Measurements from ENCODE around the gene RPL39L. TPM values are rescaled to one million over a fixed set of nuclear protein-coding genes. Genes with fewer than 3 reads are reported as not detected.
A peak's percentile ranks its signal among the peaks of the same experiment; 100 is the strongest.

The RPL39L gene
- total RNA-seq, 1 donor from 2014 or later: 32.2 TPM

GRCh38 chr3:187104342-187104741, 35.0 kb downstream of the RPL39L start:
- H3K27me3 Mint-ChIP-seq (ENCODE audit: low read depth): no peaks in the 10 kb centered on the region
- H3K36me3 Mint-ChIP-seq (ENCODE audit: low read depth): peaks cover 10% of the 10 kb centered on the region
- no peak for TF ChIP-seq CTCF (conservative IDR thresholded peaks at IDR 0.05)
- no peak for DNase-seq (ENCODE audit: low read depth, low spot score)
- H3K9me3 Mint-ChIP-seq: peaks cover 5% of the 10 kb centered on the region
- no peak overlapping the region for H3K4me3 Mint-ChIP-seq
- H3K27ac Mint-ChIP-seq (ENCODE audit: unreplicated experiment): no peak overlapping the region
- H3K4me1 Mint-ChIP-seq: no peaks in the 10 kb centered on the region

GRCh38 chr3:187103251-187103650, 36.0 kb downstream of the RPL39L start:
- no peak overlapping the region for H3K4me3 Mint-ChIP-seq

GRCh38 chr3:187102073-187102634, 37.1 kb downstream of the RPL39L start:
- TF ChIP-seq CTCF (conservative IDR thresholded peaks at IDR 0.05): no peak
- H3K27me3 Mint-ChIP-seq (ENCODE audit: low read depth): no peaks in the 10 kb centered on the region
- H3K4me3 Mint-ChIP-seq: no peak overlapping the region
- no peaks in the 10 kb centered on the region for H3K4me1 Mint-ChIP-seq
- no peak for DNase-seq (ENCODE audit: low read depth, low spot score)
- peak overlapping the region; percentile 22 for H3K27ac Mint-ChIP-seq (ENCODE audit: unreplicated experiment)
- peaks cover 20% of the 10 kb centered on the region for H3K9me3 Mint-ChIP-seq
- peaks cover 27% of the 10 kb centered on the region for H3K36me3 Mint-ChIP-seq (ENCODE audit: low read depth)

More at GRCh38 chr3:187103251-187103650, 36.0 kb downstream of the RPL39L start:
- DNase-seq (ENCODE audit: low read depth, low spot score): no peak
- Mint-ChIP-seq H3K36me3 (ENCODE audit: low read depth) (peaks cover 21% of the 10 kb centered on the region), H3K4me1 (no peaks in the 10 kb centered on the region), H3K27ac (ENCODE audit: unreplicated experiment) (no peak overlapping the region), H3K27me3 (ENCODE audit: low read depth) (no peaks in the 10 kb centered on the region), H3K9me3 (peaks cover 13% of the 10 kb centered on the region)
- TF ChIP-seq CTCF (conservative IDR thresholded peaks at IDR 0.05): no peak

GRCh38 chr3:187101184-187102072, 37.9 kb downstream of the RPL39L start:
- Mint-ChIP-seq H3K27ac (ENCODE audit: unreplicated experiment) (peak overlapping the region; percentile 22), H3K36me3 (ENCODE audit: low read depth) (peaks cover 30% of the 10 kb centered on the region), H3K27me3 (ENCODE audit: low read depth) (no peaks in the 10 kb centered on the region), H3K4me1 (no peaks in the 10 kb centered on the region), H3K9me3 (peaks cover 25% of the 10 kb centered on the region), H3K4me3 (no peak overlapping the region)
- no peak for TF ChIP-seq CTCF (conservative IDR thresholded peaks at IDR 0.05)
- DNase-seq (ENCODE audit: low read depth, low spot score): no peak

GRCh38 chr3:187098923-187099512, 40.3 kb downstream of the RPL39L start:
- Mint-ChIP-seq H3K9me3 (peaks cover 33% of the 10 kb centered on the region), H3K36me3 (ENCODE audit: low read depth) (peaks cover 42% of the 10 kb centered on the region), H3K4me1 (no peaks in the 10 kb centered on the region), H3K27ac (ENCODE audit: unreplicated experiment) (no peak overlapping the region), H3K4me3 (no peak overlapping the region), H3K27me3 (ENCODE audit: low read depth) (no peaks in the 10 kb centered on the region)
- DNase-seq (ENCODE audit: low read depth, low spot score): no peak
- no peak for TF ChIP-seq CTCF (conservative IDR thresholded peaks at IDR 0.05)
